ENCODE measurements around the gene RAB34.
"Not testable (repeated sequence)": the region's sequence is repeated elsewhere in the genome, so short reads cannot be mapped to it uniquely, and the experiment has no call there.

DNA sequence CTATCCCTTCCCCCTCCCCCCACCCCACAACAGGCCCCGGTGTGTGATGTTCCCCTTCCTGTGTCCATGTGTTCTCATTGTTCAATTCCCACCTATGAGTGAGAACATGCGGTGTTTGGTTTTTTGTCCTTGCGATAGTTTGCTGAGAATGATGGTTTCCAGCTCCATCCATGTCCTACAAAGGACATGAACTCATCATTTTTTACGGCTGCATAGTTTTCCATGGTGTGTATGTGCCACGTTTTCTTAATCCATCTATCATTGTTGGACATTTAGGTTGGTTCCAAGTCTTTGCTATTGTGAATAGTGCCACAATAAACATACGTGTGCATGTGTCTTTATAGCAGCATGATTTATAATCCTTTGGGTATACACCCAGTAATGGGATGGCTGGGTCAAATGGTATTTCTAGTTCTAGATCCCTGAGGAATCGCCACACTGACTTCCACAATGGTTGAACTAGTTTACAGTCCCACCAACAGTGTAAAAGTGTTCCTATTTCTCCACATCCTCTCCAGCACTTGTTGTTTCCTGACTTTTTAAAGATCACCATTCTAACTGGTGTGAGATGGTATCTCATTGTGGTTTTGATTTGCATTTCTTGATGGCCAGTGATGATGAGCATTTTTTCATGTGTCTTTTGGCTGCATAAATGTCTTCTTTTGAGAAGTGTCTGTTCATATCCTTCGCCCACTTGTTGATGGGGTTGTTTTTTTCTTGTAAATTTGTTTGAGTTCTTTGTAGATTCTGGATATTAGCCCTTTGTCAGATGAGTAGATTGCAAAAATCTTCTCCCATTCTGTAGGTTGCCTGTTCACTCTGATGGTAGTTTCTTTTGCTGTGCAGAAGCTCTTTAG is 18.5 kb upstream of the RAB34 start:
- TF ChIP-seq, protein P1, sequence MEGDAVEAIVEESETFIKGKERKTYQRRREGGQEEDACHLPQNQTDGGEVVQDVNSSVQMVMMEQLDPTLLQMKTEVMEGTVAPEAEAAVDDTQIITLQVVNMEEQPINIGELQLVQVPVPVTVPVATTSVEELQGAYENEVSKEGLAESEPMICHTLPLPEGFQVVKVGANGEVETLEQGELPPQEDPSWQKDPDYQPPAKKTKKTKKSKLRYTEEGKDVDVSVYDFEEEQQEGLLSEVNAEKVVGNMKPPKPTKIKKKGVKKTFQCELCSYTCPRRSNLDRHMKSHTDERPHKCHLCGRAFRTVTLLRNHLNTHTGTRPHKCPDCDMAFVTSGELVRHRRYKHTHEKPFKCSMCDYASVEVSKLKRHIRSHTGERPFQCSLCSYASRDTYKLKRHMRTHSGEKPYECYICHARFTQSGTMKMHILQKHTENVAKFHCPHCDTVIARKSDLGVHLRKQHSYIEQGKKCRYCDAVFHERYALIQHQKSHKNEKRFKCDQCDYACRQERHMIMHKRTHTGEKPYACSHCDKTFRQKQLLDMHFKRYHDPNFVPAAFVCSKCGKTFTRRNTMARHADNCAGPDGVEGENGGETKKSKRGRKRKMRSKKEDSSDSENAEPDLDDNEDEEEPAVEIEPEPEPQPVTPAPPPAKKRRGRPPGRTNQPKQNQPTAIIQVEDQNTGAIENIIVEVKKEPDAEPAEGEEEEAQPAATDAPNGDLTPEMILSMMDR (IDR thresholded peaks at IDR 0.05), result not testable (repeated sequence)
- TF ChIP-seq POLR2A, EP300, POLR2AphosphoS5 (IDR thresholded peaks at IDR 0.05): not testable (repeated sequence)

Measured in sigmoid colon (tissue), 4 donors.